C4-2B (cell line): ENCODE data around the gene ACAD9.

Experiments used
- CTCF ChIP-seq: fragments of 450-650 bp; conservative IDR thresholded peaks from 2 replicates; pipeline ENCODE4 v1.5.1; 2017; ENCODE audit warnings: mild to moderate bottlenecking
- ZFX ChIP-seq: fragments of 450-650 bp; IDR thresholded peaks from 2 replicates; pipeline ENCODE4 v1.6.1; 2017

- no peak for TF ChIP-seq CTCF
- TF ChIP-seq ZFX: no peak
These were observed 27.8 kb upstream of the ACAD9 start for GRCh38 chr3:128851601-128852000.
